ENCODE measurements around the gene ICAM1. TPM values are rescaled to one million over a fixed set of nuclear protein-coding genes. Genes with fewer than 3 reads are reported as not detected.

Gene ICAM1
- polyA plus RNA-seq, 1 donor (not counting 4 experiments of a cell fraction or from before 2014, with no cell fraction given) = 0.30 TPM

DNA sequence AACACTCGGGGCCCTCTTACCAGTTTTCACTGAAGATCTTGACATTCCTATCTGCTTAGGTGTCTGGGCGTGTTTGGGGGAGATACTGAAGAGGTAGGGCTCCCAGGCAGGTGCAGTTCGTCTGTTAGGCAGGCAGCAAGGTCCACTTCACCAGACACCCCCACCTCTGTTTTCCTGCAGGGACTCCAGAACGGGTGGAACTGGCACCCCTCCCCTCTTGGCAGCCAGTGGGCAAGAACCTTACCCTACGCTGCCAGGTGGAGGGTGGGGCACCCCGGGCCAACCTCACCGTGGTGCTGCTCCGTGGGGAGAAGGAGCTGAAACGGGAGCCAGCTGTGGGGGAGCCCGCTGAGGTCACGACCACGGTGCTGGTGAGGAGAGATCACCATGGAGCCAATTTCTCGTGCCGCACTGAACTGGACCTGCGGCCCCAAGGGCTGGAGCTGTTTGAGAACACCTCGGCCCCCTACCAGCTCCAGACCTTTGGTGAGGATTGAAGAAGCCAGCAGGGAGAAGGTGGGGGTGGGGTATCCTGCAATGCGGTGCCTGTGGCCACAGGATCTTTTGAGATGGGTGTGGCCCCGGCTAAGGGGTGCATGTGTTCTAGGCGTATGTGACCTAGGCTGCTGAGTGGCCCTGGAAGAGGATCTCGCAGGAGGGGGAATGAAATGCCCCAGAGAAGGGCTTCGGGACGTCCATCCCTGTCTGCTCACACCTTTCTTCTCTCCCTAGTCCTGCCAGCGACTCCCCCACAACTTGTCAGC is 12.6 kb downstream of the ICAM1 start:
- no peaks in the 10 kb centered on the region for H3K79me2 ChIP-seq (ENCODE audit: control insufficient read depth, insufficient read depth, low read length)

DNA sequence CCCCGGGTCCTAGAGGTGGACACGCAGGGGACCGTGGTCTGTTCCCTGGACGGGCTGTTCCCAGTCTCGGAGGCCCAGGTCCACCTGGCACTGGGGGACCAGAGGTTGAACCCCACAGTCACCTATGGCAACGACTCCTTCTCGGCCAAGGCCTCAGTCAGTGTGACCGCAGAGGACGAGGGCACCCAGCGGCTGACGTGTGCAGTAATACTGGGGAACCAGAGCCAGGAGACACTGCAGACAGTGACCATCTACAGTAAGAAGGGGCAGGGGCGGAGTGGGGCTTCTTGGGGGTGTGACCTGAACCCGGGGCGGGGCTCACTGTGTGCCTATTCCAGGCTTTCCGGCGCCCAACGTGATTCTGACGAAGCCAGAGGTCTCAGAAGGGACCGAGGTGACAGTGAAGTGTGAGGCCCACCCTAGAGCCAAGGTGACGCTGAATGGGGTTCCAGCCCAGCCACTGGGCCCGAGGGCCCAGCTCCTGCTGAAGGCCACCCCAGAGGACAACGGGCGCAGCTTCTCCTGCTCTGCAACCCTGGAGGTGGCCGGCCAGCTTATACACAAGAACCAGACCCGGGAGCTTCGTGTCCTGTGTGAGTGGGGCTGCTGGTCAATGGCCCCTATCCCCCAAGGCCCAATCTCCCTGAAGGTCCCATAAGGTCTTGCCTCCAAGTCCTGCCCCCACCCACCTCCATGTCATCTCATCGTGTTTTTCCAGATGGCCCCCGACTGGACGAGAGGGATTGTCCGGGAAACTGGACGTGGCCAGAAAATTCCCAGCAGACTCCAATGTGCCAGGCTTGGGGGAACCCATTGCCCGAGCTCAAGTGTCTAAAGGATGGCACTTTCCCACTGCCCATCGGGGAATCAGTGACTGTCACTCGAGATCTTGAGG is 13.4 kb downstream of the ICAM1 start:
- no peak overlapping the region for H3K9ac ChIP-seq (ENCODE audit: control insufficient read depth, extremely low read depth, insufficient read depth, low read length)
- H4K20me1 ChIP-seq (ENCODE audit: control insufficient read depth, extremely low read depth, insufficient read depth, low read length) = no peaks in the 10 kb centered on the region
- DNase-seq (ENCODE audit: low read depth, low spot score) = no peak
- no peak overlapping the region for H3K4me2 ChIP-seq (ENCODE audit: control insufficient read depth, extremely low read depth, insufficient read depth, low read depth, low read length)
- peaks cover 16% of the 10 kb centered on the region for H3K27me3 ChIP-seq (ENCODE audit: control insufficient read depth, extremely low read depth, insufficient read depth, low read length)
- no peak overlapping the region for H3K27ac ChIP-seq (ENCODE audit: control insufficient read depth, insufficient read depth, low read length)
- TF ChIP-seq EZH2 (IDR thresholded peaks at IDR 0.05; ENCODE audit: low read length) = no peak
- TF ChIP-seq, protein P1, sequence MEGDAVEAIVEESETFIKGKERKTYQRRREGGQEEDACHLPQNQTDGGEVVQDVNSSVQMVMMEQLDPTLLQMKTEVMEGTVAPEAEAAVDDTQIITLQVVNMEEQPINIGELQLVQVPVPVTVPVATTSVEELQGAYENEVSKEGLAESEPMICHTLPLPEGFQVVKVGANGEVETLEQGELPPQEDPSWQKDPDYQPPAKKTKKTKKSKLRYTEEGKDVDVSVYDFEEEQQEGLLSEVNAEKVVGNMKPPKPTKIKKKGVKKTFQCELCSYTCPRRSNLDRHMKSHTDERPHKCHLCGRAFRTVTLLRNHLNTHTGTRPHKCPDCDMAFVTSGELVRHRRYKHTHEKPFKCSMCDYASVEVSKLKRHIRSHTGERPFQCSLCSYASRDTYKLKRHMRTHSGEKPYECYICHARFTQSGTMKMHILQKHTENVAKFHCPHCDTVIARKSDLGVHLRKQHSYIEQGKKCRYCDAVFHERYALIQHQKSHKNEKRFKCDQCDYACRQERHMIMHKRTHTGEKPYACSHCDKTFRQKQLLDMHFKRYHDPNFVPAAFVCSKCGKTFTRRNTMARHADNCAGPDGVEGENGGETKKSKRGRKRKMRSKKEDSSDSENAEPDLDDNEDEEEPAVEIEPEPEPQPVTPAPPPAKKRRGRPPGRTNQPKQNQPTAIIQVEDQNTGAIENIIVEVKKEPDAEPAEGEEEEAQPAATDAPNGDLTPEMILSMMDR (optimal IDR thresholded peaks at IDR 0.05 in 1 of 3, IDR thresholded peaks at IDR 0.05 in 1 of 3, conservative IDR thresholded peaks at IDR 0.05 in 1 of 3; ENCODE audit: extremely low read depth in 1 of 3, insufficient read depth in 2 of 3, low read length in 3 of 3) = no peak
- H2AFZ ChIP-seq (ENCODE audit: control insufficient read depth, low read length) = no peak overlapping the region
- no peak for FAIRE-seq
- H3K9me3 ChIP-seq (ENCODE audit: control insufficient read depth, low read depth, low read length) = no peaks in the 10 kb centered on the region
- no peaks in the 10 kb centered on the region for H3K36me3 ChIP-seq (ENCODE audit: control insufficient read depth in 2 of 2, extremely low read depth in 1 of 2, insufficient read depth in 2 of 2, low read length in 2 of 2)
- dilution Hi-C loops (cut with MboI; ENCODE audit: extremely low pct_ligation_motif_present, low sequenced_read_pairs) = no loop called here
- no peaks in the 10 kb centered on the region for H3K79me2 ChIP-seq (ENCODE audit: control insufficient read depth, insufficient read depth, low read length)
- no peak overlapping the region for H3K4me3 ChIP-seq (ENCODE audit: control insufficient read depth in 2 of 3, extremely low read depth in 1 of 3, insufficient read depth in 2 of 3, low read depth in 1 of 3, low read length in 3 of 3)
- no peaks in the 10 kb centered on the region for H3K9me1 ChIP-seq (ENCODE audit: control insufficient read depth, extremely low read depth, insufficient read depth, low read length)
- peaks cover 32% of the 10 kb centered on the region for H3K4me1 ChIP-seq (ENCODE audit: control insufficient read depth, extremely low read depth, insufficient read depth, low read length)

More for the DNA sequence above, 12.6 kb downstream of the ICAM1 start:
- DNase-seq (ENCODE audit: low read depth, low spot score) = no peak
- Histone ChIP-seq H3K36me3 (ENCODE audit: control insufficient read depth in 2 of 2, extremely low read depth in 1 of 2, insufficient read depth in 2 of 2, low read length in 2 of 2) (no peaks in the 10 kb centered on the region), H3K27ac (ENCODE audit: control insufficient read depth, insufficient read depth, low read length) (no peak overlapping the region), H3K9me1 (ENCODE audit: control insufficient read depth, extremely low read depth, insufficient read depth, low read length) (no peaks in the 10 kb centered on the region), H3K4me2 (ENCODE audit: control insufficient read depth, extremely low read depth, insufficient read depth, low read depth, low read length) (peak overlapping the region; percentile 34), H3K9ac (ENCODE audit: control insufficient read depth, extremely low read depth, insufficient read depth, low read length) (no peak overlapping the region), H3K4me3 (ENCODE audit: control insufficient read depth in 2 of 3, extremely low read depth in 1 of 3, insufficient read depth in 2 of 3, low read depth in 1 of 3, low read length in 3 of 3) (peak overlapping the region in 1 of 3 experiments; percentile 9), H2AFZ (ENCODE audit: control insufficient read depth, low read length) (no peak overlapping the region), H4K20me1 (ENCODE audit: control insufficient read depth, extremely low read depth, insufficient read depth, low read length) (no peaks in the 10 kb centered on the region), H3K9me3 (ENCODE audit: control insufficient read depth, low read depth, low read length) (no peaks in the 10 kb centered on the region), H3K4me1 (ENCODE audit: control insufficient read depth, extremely low read depth, insufficient read depth, low read length) (peaks cover 27% of the 10 kb centered on the region), H3K27me3 (ENCODE audit: control insufficient read depth, extremely low read depth, insufficient read depth, low read length) (peaks cover 10% of the 10 kb centered on the region)
- TF ChIP-seq, protein P1 (optimal IDR thresholded peaks at IDR 0.05 in 1 of 3, IDR thresholded peaks at IDR 0.05 in 1 of 3, conservative IDR thresholded peaks at IDR 0.05 in 1 of 3; ENCODE audit: extremely low read depth in 1 of 3, insufficient read depth in 2 of 3, low read length in 3 of 3) = no peak
- TF ChIP-seq EZH2 (IDR thresholded peaks at IDR 0.05; ENCODE audit: low read length) = no peak
- no peak for FAIRE-seq
- dilution Hi-C loops (cut with MboI; ENCODE audit: extremely low pct_ligation_motif_present, low sequenced_read_pairs) = no loop called here
